Esophagus squamous epithelium (tissue), 5 donors: ENCODE measurements around the gene BAG5. TPM values are rescaled to one million over a fixed set of nuclear protein-coding genes. Genes with fewer than 3 reads are reported as not detected.

Experiments used
- DNase-seq: peaks from one replicate; lab custom pipeline; 2025; lab: John Stamatoyannopoulos, UW
- H3K27ac ChIP-seq, 4 donors: fragments of 200-600 bp; sonication (generic); one replicate each; pipeline ENCODE4 v1.5.1; 2016 to 2019; ENCODE audit warnings: mild to moderate bottlenecking in 1 of 4
- H3K27me3 ChIP-seq, 4 donors: fragments of 200-600 bp; sonication (generic); 1 replicate in 3 of 4; 2 replicates in 1 of 4; pipeline versions ENCODE4 v1.5.1 to v1.6.0; 2017 to 2021; ENCODE audit warnings: antibody characterized with exemption in 1 of 4
- H3K36me3 ChIP-seq, 3 donors: fragments of 200-600 bp; sonication (generic); one replicate each; pipeline ENCODE4 v1.5.1; 2016 to 2019
- H3K4me1 ChIP-seq, 3 donors: fragments of 200-600 bp; sonication (generic); one replicate each; pipeline ENCODE4 v1.5.1; 2017 to 2019
- H3K4me3 ChIP-seq, 4 donors: fragments of 200-600 bp; sonication (generic); 1 replicate in 3 of 4; 2 replicates in 1 of 4; pipeline ENCODE4 v1.5.1; 2016 to 2019; ENCODE audit warnings: mild to moderate bottlenecking in 2 of 4, moderate library complexity in 1 of 4
- H3K9me3 ChIP-seq, 3 donors: fragments of 200-600 bp; sonication (generic); one replicate each; pipeline ENCODE4 v1.5.1; 2016 to 2019
- CTCF ChIP-seq, 6 experiments: fragments of 450-650 bp in 4 of 6; fragments of 200-600 bp in 2 of 6; sonication (generic) in 2 of 6; IDR thresholded peaks; one replicate each; pipeline ENCODE4 v1.5.1; 2016 to 2019; ENCODE audit warnings: antibody characterized with exemption in 6 of 6, mild to moderate bottlenecking in 4 of 6, moderate library complexity in 4 of 6
- POLR2A ChIP-seq, 4 donors: fragments of 450-650 bp; IDR thresholded peaks; one replicate each; pipeline ENCODE4 v1.6.1; 2017; ENCODE audit warnings: antibody characterized with exemption in 4 of 4, mild to moderate bottlenecking in 4 of 4, moderate library complexity in 3 of 4
- WGBS, 2 donors: methylation state at CpG; one replicate each; pipeline ENCODE4 v1.1.5; 2018; 5-methylcytosine and 5-hydroxymethylcytosine counted together
- intact Hi-C: fragments of 100-400 bp; cut with DNase I; formaldehyde crosslinking; loops from one replicate; pipeline ENCODE4 v1.15.0; 2022
- total RNA-seq, 4 donors: library from RNA; depleted of rRNA; stranded (reverse); fragments of >200 nt; gene quantifications; one replicate each; pipeline ENCODE4 v1.1.0, GENCODE V29; 2016
- donor health status: DM: yes; HTN: yes; CAD: no.

The BAG5 gene
- total RNA-seq, 4 donors from 2014 or later = 24.8 to 32.4 (median 28.5) TPM

GRCh38 chr14:103524002-103524935, 38.2 kb downstream of the BAG5 start:
- Histone ChIP-seq H3K27me3 (peaks cover 0 to 30% (median 0%) of the 10 kb centered on the region in 4 donors), H3K27ac (no peak overlapping the region), H3K4me3 (no peak overlapping the region), H3K9me3 (no peaks in the 10 kb centered on the region), H3K36me3 (no peaks in the 10 kb centered on the region), H3K4me1 (peaks cover 39 to 73% (median 41%) of the 10 kb centered on the region in 3 donors)
- WGBS, 2 donors = 69 to 94% methylated on average over 6 to 11 of the region's 12 CpGs
- TF ChIP-seq CTCF (IDR thresholded peaks at IDR 0.05) = no peak
- no peak for TF ChIP-seq POLR2A (IDR thresholded peaks at IDR 0.05)
- no peak for DNase-seq
- intact Hi-C loops = no loop called here

- peak overlapping the region in 1 of 4 donors; percentile 88 for H3K27ac ChIP-seq
- peaks cover 0 to 30% (median 0%) of the 10 kb centered on the region in 4 donors for H3K27me3 ChIP-seq
- no peak for DNase-seq
- intact Hi-C loops = no loop called here
- H3K9me3 ChIP-seq = no peaks in the 10 kb centered on the region
- TF ChIP-seq POLR2A (IDR thresholded peaks at IDR 0.05) (no peak), CTCF (IDR thresholded peaks at IDR 0.05) (no peak)
- H3K4me1 ChIP-seq = peaks cover 45 to 74% (median 47%) of the 10 kb centered on the region in 3 donors
- H3K36me3 ChIP-seq = no peaks in the 10 kb centered on the region
- WGBS, 2 donors = 50 to 71% methylated on average over 8 to 10 of the region's 10 CpGs
- H3K4me3 ChIP-seq = peak overlapping the region in 2 of 4 donors; percentile 54 to 70
Observed at GRCh38 chr14:103523575-103523954, 38.9 kb downstream of the BAG5 start.

- peak in 2 of 4 donors; percentile 62 to 81 for TF ChIP-seq POLR2A (IDR thresholded peaks at IDR 0.05)
- TF ChIP-seq CTCF (IDR thresholded peaks at IDR 0.05) = no peak
- WGBS, 2 donors = 0 to 2% methylated on average over 6 to 13 of the region's 107 CpGs
- Histone ChIP-seq H3K27me3 (peaks cover 0 to 30% (median 0%) of the 10 kb centered on the region in 4 donors), H3K9me3 (no peaks in the 10 kb centered on the region), H3K4me3 (peak within 1 kb of the TSS; percentile 54 to 88 (median 62)), H3K27ac (peak within 1 kb of the TSS; percentile 79 to 93 (median 84)), H3K4me1 (peaks cover 45 to 74% (median 52%) of the 10 kb centered on the region in 3 donors), H3K36me3 (no peaks in the 10 kb centered on the region)
- DNase-seq = no peak
- intact Hi-C loops = no loop called here
Observed at GRCh38 chr14:103522649-103523574, 39.5 kb downstream of the BAG5 start, which contains the start of gene CKB. CKB (minus strand) TSS chr14:103522830; CDS start chr14:103522493, 337 bp downstream.

- intact Hi-C loops = no loop called here
- TF ChIP-seq POLR2A (IDR thresholded peaks at IDR 0.05) (no peak), CTCF (IDR thresholded peaks at IDR 0.05) (no peak)
Observed at GRCh38 chr14:103521951-103522563, 40.4 kb downstream of the BAG5 start.

More at GRCh38 chr14:103521951-103522563, 40.4 kb downstream of the BAG5 start:
- Histone ChIP-seq H3K27me3 (peaks cover 0 to 30% (median 0%) of the 10 kb centered on the region in 4 donors), H3K4me3 (peak overlapping the region; percentile 54 to 88 (median 62)), H3K27ac (peak overlapping the region; percentile 79 to 93 (median 84)), H3K36me3 (no peaks in the 10 kb centered on the region), H3K9me3 (no peaks in the 10 kb centered on the region), H3K4me1 (peaks cover 46 to 74% (median 52%) of the 10 kb centered on the region in 3 donors)
- 0% methylated on average over 4 to 11 of the region's 74 CpGs for WGBS, 2 donors
- no peak for DNase-seq
